ENCODE data around the gene BLID. TPM values are rescaled to one million over a fixed set of nuclear protein-coding genes. Genes with fewer than 3 reads are reported as not detected.

Gene BLID
- total and polyA plus RNA-seq, 10 of the 15 experiments (the other 5 are each of a cell fraction or from before 2014, with no cell fraction given): not detected

DNA sequence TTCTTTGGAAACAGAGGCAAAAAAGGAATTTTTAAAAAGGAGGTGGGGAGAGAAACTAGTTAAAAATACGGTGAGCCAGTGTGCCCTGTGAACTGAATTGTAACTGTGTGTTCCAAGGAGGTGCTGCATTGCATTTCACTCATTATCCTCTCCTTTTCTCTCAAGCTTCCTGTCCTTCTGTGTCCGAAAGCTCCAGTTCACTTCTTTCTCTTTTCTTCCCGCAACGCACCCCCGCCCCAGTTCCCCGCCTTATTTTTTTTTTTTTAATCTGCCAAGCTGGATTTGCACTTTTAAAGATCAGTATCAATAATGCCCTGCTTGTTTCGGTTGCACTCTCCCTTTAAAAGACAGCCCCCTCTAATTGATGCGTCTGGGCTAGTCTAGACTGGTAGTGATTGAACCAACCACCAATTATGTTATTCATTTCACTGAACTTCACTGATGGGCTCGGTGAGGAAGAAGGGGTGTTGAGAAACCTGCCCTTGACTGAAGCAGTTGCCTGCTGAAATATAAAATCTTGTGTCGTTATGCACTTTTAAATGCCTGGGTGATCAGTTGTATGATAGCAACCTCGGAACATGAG is 18.5 kb downstream of the BLID start (continued):
- no peak for TF ChIP-seq ZNF384 (IDR thresholded peaks at IDR 0.05; ENCODE audit: borderline replicate concordance, low read depth, low read length)

- RAD21 ChIA-PET (ENCODE audit: unreplicated experiment): no interaction called here
- SMC1A ChIA-PET (ENCODE audit: uncharacterized antibody, unreplicated experiment): no interaction called here
- BruUV-seq (replicated peaks): no TSS peak
- Histone ChIP-seq H3K79me2 (ENCODE audit: control insufficient read depth, insufficient read depth, low read length) (no peaks in the 10 kb centered on the region), H4K20me1 (ENCODE audit: control insufficient read depth, insufficient read depth) (no peaks in the 10 kb centered on the region), H3K36me3 (ENCODE audit: control insufficient read depth in 2 of 2, insufficient read depth in 2 of 2, low read length in 1 of 2) (no peaks in the 10 kb centered on the region), H3K27ac (ENCODE audit: control insufficient read depth, insufficient read depth) (no peak overlapping the region), H3K27me3 (replicated peaks in 1 of 2; ENCODE audit: control insufficient read depth in 2 of 2, insufficient read depth in 2 of 2, low read length in 1 of 2) (peaks cover 0 to 8% of the 10 kb centered on the region in 2 experiments; a peak in 3 of 4 replicates), H3K4me1 (ENCODE audit: control insufficient read depth, insufficient read depth, low read length) (no peaks in the 10 kb centered on the region), H3K4me3 (no peak overlapping the region), H3K4me2 (ENCODE audit: control insufficient read depth, insufficient read depth) (no peak overlapping the region), H3K9ac (ENCODE audit: control insufficient read depth, insufficient read depth, low read length) (no peak overlapping the region), H3K9me3 (replicated peaks; ENCODE audit: control insufficient read depth, insufficient read depth, low read length) (no peaks in the 10 kb centered on the region; the same call in 2 of the 3 replicates), H2AFZ (ENCODE audit: control insufficient read depth, low read depth, low read length) (no peak overlapping the region)
- ATAC-seq: no peak
- DNase-seq (ENCODE audit: low read depth, low spot score): no peak
- CTCF ChIA-PET: interaction anchor here (1.2 kb wide), 1 partner anchor 12 kb away, joined by 4 read pairs; no protein-coding TSS in a partner anchor
- intact Hi-C loops (cut with micrococcal nuclease; ENCODE audit: unreplicated experiment): no loop called here
- FAIRE-seq: no peak
- POLR2A ChIA-PET: no interaction called here
- WGBS (ENCODE audit: insufficient coverage, insufficient replicate concordance, low lambda C conversion rate, missing lambda C conversion rate): 22% methylated on average over 12 of the region's 12 CpGs
- in situ Hi-C loops (cut with MboI): no loop called here
- no peak for TF ChIP-seq PAX8 (IDR thresholded peaks at IDR 0.05)
- TF ChIP-seq ZBED1 (IDR thresholded peaks at IDR 0.05; ENCODE audit: borderline replicate concordance): no peak
- TF ChIP-seq, protein P1, sequence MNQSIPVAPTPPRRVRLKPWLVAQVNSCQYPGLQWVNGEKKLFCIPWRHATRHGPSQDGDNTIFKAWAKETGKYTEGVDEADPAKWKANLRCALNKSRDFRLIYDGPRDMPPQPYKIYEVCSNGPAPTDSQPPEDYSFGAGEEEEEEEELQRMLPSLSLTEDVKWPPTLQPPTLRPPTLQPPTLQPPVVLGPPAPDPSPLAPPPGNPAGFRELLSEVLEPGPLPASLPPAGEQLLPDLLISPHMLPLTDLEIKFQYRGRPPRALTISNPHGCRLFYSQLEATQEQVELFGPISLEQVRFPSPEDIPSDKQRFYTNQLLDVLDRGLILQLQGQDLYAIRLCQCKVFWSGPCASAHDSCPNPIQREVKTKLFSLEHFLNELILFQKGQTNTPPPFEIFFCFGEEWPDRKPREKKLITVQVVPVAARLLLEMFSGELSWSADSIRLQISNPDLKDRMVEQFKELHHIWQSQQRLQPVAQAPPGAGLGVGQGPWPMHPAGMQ (IDR thresholded peaks at IDR 0.05; ENCODE audit: borderline replicate concordance): no peak
- TF ChIP-seq CBX5 (IDR thresholded peaks at IDR 0.05; ENCODE audit: low read depth): no peak
- TF ChIP-seq GABPA (IDR thresholded peaks at IDR 0.05; ENCODE audit: low read depth): no peak
- no peak for TF ChIP-seq MTA3 (IDR thresholded peaks at IDR 0.05; ENCODE audit: borderline replicate concordance, low read length)
- no peak for TF ChIP-seq ESRRA (IDR thresholded peaks at IDR 0.05; ENCODE audit: low read length)
- no peak for TF ChIP-seq ZBTB11 (CRISPR knock-in tag; IDR thresholded peaks at IDR 0.05)
- no peak for TF ChIP-seq MXI1 (IDR thresholded peaks at IDR 0.05; ENCODE audit: low read depth, low read length)
- TF ChIP-seq, protein P2, sequence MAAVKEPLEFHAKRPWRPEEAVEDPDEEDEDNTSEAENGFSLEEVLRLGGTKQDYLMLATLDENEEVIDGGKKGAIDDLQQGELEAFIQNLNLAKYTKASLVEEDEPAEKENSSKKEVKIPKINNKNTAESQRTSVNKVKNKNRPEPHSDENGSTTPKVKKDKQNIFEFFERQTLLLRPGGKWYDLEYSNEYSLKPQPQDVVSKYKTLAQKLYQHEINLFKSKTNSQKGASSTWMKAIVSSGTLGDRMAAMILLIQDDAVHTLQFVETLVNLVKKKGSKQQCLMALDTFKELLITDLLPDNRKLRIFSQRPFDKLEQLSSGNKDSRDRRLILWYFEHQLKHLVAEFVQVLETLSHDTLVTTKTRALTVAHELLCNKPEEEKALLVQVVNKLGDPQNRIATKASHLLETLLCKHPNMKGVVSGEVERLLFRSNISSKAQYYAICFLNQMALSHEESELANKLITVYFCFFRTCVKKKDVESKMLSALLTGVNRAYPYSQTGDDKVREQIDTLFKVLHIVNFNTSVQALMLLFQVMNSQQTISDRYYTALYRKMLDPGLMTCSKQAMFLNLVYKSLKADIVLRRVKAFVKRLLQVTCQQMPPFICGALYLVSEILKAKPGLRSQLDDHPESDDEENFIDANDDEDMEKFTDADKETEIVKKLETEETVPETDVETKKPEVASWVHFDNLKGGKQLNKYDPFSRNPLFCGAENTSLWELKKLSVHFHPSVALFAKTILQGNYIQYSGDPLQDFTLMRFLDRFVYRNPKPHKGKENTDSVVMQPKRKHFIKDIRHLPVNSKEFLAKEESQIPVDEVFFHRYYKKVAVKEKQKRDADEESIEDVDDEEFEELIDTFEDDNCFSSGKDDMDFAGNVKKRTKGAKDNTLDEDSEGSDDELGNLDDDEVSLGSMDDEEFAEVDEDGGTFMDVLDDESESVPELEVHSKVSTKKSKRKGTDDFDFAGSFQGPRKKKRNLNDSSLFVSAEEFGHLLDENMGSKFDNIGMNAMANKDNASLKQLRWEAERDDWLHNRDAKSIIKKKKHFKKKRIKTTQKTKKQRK (IDR thresholded peaks at IDR 0.05; ENCODE audit: low read depth, low read length): no peak
Observed at GRCh38 chr11:122096272-122097112, 19.5 kb downstream of the BLID start.
